Measurements from ENCODE around the gene PROP1. TPM values are rescaled to one million over a fixed set of nuclear protein-coding genes. Genes with fewer than 3 reads are reported as not detected.

Gene PROP1
- polyA plus RNA-seq, 1 donor, result not detected

GRCh38 chr5:177996660-177997318 lies 747 bp upstream of the PROP1 start:
- H3K36me3 ChIP-seq (ENCODE audit: control insufficient read depth, insufficient read depth, low read length), result no peaks in the 10 kb centered on the region
- no CpG with 5 or more reads among the region's 7 CpGs for WGBS (ENCODE audit: insufficient coverage, low lambda C conversion rate)

GRCh38 chr5:177994561-177995190 lies 1.4 kb downstream of the PROP1 start:
- Histone ChIP-seq H3K9me3 (ENCODE audit: control insufficient read depth, low read depth, low read length) (no peaks in the 10 kb centered on the region), H3K36me3 (ENCODE audit: control insufficient read depth, insufficient read depth, low read length) (no peaks in the 10 kb centered on the region), H3K27ac (ENCODE audit: low read length) (no peak overlapping the region), H3K4me3 (ENCODE audit: low read length) (no peak overlapping the region), H3K4me1 (ENCODE audit: control insufficient read depth, insufficient read depth, low read length) (no peaks in the 10 kb centered on the region), H3K27me3 (ENCODE audit: control insufficient read depth, insufficient read depth, low read length) (peaks cover 38% of the 10 kb centered on the region)
- 80% methylated on average over 2 of the region's 10 CpGs for WGBS (ENCODE audit: insufficient coverage, low lambda C conversion rate)
- DNase-seq, result no peak

More at GRCh38 chr5:177996660-177997318, 747 bp upstream of the PROP1 start:
- Histone ChIP-seq H3K27ac (ENCODE audit: low read length) (no peak overlapping the region), H3K4me3 (ENCODE audit: low read length) (no peak overlapping the region), H3K27me3 (ENCODE audit: control insufficient read depth, insufficient read depth, low read length) (peaks cover 35% of the 10 kb centered on the region), H3K9me3 (ENCODE audit: control insufficient read depth, low read depth, low read length) (no peaks in the 10 kb centered on the region), H3K4me1 (ENCODE audit: control insufficient read depth, insufficient read depth, low read length) (no peaks in the 10 kb centered on the region)
- DNase-seq, result no peak

- WGBS (ENCODE audit: insufficient coverage, low lambda C conversion rate), result no CpG with 5 or more reads among the region's 19 CpGs
- no peaks in the 10 kb centered on the region for H3K4me1 ChIP-seq (ENCODE audit: control insufficient read depth, insufficient read depth, low read length)
- no peak for DNase-seq
- H3K27ac ChIP-seq (ENCODE audit: low read length), result no peak overlapping the region
- peaks cover 38% of the 10 kb centered on the region for H3K27me3 ChIP-seq (ENCODE audit: control insufficient read depth, insufficient read depth, low read length)
- H3K9me3 ChIP-seq (ENCODE audit: control insufficient read depth, low read depth, low read length), result no peaks in the 10 kb centered on the region
- H3K4me3 ChIP-seq (ENCODE audit: low read length), result no peak overlapping the region
- no peaks in the 10 kb centered on the region for H3K36me3 ChIP-seq (ENCODE audit: control insufficient read depth, insufficient read depth, low read length)
Observed at GRCh38 chr5:177994063-177994462, 2.0 kb downstream of the PROP1 start.

- Histone ChIP-seq H3K27ac (ENCODE audit: low read length) (no peak overlapping the region), H3K27me3 (ENCODE audit: control insufficient read depth, insufficient read depth, low read length) (peaks cover 35% of the 10 kb centered on the region), H3K4me1 (ENCODE audit: control insufficient read depth, insufficient read depth, low read length) (no peaks in the 10 kb centered on the region), H3K4me3 (ENCODE audit: low read length) (no peak overlapping the region), H3K36me3 (ENCODE audit: control insufficient read depth, insufficient read depth, low read length) (no peaks in the 10 kb centered on the region), H3K9me3 (ENCODE audit: control insufficient read depth, low read depth, low read length) (no peaks in the 10 kb centered on the region)
- 88% methylated on average over 1 of the region's 6 CpGs for WGBS (ENCODE audit: insufficient coverage, low lambda C conversion rate)
- no peak for DNase-seq
Observed at GRCh38 chr5:177992466-177992865, 3.6 kb downstream of the PROP1 start.

- no peaks in the 10 kb centered on the region for H3K9me3 ChIP-seq (ENCODE audit: control insufficient read depth, low read depth, low read length)
- no peak for DNase-seq
- H3K4me1 ChIP-seq (ENCODE audit: control insufficient read depth, insufficient read depth, low read length), result no peaks in the 10 kb centered on the region
- no peak overlapping the region for H3K27ac ChIP-seq (ENCODE audit: low read length)
- WGBS (ENCODE audit: insufficient coverage, low lambda C conversion rate), result 100% methylated on average over 2 of the region's 11 CpGs
- peaks cover 45% of the 10 kb centered on the region for H3K27me3 ChIP-seq (ENCODE audit: control insufficient read depth, insufficient read depth, low read length)
- no peaks in the 10 kb centered on the region for H3K36me3 ChIP-seq (ENCODE audit: control insufficient read depth, insufficient read depth, low read length)
- H3K4me3 ChIP-seq (ENCODE audit: low read length), result no peak overlapping the region
Observed at GRCh38 chr5:177988989-177989625, 6.9 kb downstream of the PROP1 start.

GRCh38 chr5:177987326-177987725 lies 8.7 kb downstream of the PROP1 start:
- H3K27ac ChIP-seq (ENCODE audit: low read length), result no peak overlapping the region
- H3K36me3 ChIP-seq (ENCODE audit: control insufficient read depth, insufficient read depth, low read length), result no peaks in the 10 kb centered on the region
- H3K4me3 ChIP-seq (ENCODE audit: low read length), result no peak overlapping the region
- no peak for DNase-seq
- H3K27me3 ChIP-seq (ENCODE audit: control insufficient read depth, insufficient read depth, low read length), result peaks cover 56% of the 10 kb centered on the region
- no peaks in the 10 kb centered on the region for H3K4me1 ChIP-seq (ENCODE audit: control insufficient read depth, insufficient read depth, low read length)
- no CpG with 5 or more reads among the region's 9 CpGs for WGBS (ENCODE audit: insufficient coverage, low lambda C conversion rate)
- H3K9me3 ChIP-seq (ENCODE audit: control insufficient read depth, low read depth, low read length), result no peaks in the 10 kb centered on the region

- DNase-seq, result no peak
- no peaks in the 10 kb centered on the region for H3K36me3 ChIP-seq (ENCODE audit: control insufficient read depth, insufficient read depth, low read length)
- H3K4me1 ChIP-seq (ENCODE audit: control insufficient read depth, insufficient read depth, low read length), result no peaks in the 10 kb centered on the region
- peaks cover 68% of the 10 kb centered on the region for H3K27me3 ChIP-seq (ENCODE audit: control insufficient read depth, insufficient read depth, low read length)
- WGBS (ENCODE audit: insufficient coverage, low lambda C conversion rate), result no CpG with 5 or more reads among the region's 50 CpGs
- H3K9me3 ChIP-seq (ENCODE audit: control insufficient read depth, low read depth, low read length), result no peaks in the 10 kb centered on the region
- H3K4me3 ChIP-seq (ENCODE audit: low read length), result no peak overlapping the region
- H3K27ac ChIP-seq (ENCODE audit: low read length), result no peak overlapping the region
Observed at GRCh38 chr5:177985430-177986040, 10.5 kb downstream of the PROP1 start.

- Histone ChIP-seq H3K4me3 (ENCODE audit: low read length) (no peak overlapping the region), H3K36me3 (ENCODE audit: control insufficient read depth, insufficient read depth, low read length) (no peaks in the 10 kb centered on the region), H3K27ac (ENCODE audit: low read length) (no peak overlapping the region), H3K4me1 (ENCODE audit: control insufficient read depth, insufficient read depth, low read length) (no peaks in the 10 kb centered on the region), H3K9me3 (ENCODE audit: control insufficient read depth, low read depth, low read length) (no peaks in the 10 kb centered on the region), H3K27me3 (ENCODE audit: control insufficient read depth, insufficient read depth, low read length) (peaks cover 68% of the 10 kb centered on the region)
- no peak for DNase-seq
- no CpG with 5 or more reads among the region's 47 CpGs for whole genome bisulfite sequencing (ENCODE audit: insufficient coverage, low lambda C conversion rate)
Observed at GRCh38 chr5:177984584-177985206, 11.3 kb downstream of the PROP1 start.

- H3K27ac ChIP-seq (ENCODE audit: low read length), result no peak overlapping the region
- H3K27me3 ChIP-seq (ENCODE audit: control insufficient read depth, insufficient read depth, low read length), result peaks cover 68% of the 10 kb centered on the region
- no CpG with 5 or more reads among the region's 46 CpGs for WGBS (ENCODE audit: insufficient coverage, low lambda C conversion rate)
- no peaks in the 10 kb centered on the region for H3K4me1 ChIP-seq (ENCODE audit: control insufficient read depth, insufficient read depth, low read length)
- no peak for DNase-seq
- H3K36me3 ChIP-seq (ENCODE audit: control insufficient read depth, insufficient read depth, low read length), result no peaks in the 10 kb centered on the region
- H3K9me3 ChIP-seq (ENCODE audit: control insufficient read depth, low read depth, low read length), result no peaks in the 10 kb centered on the region
- H3K4me3 ChIP-seq (ENCODE audit: low read length), result no peak overlapping the region
Observed at GRCh38 chr5:177983763-177984583, 12.1 kb downstream of the PROP1 start.

Data from large intestine (tissue), 3 donors.